ENCODE data around the gene MAML2. TPM values are rescaled to one million over a fixed set of nuclear protein-coding genes. Genes with fewer than 3 reads are reported as not detected.

MAML2 gene
- total RNA-seq, 1 donor from 2014 or later: 18.7 TPM

DNA sequence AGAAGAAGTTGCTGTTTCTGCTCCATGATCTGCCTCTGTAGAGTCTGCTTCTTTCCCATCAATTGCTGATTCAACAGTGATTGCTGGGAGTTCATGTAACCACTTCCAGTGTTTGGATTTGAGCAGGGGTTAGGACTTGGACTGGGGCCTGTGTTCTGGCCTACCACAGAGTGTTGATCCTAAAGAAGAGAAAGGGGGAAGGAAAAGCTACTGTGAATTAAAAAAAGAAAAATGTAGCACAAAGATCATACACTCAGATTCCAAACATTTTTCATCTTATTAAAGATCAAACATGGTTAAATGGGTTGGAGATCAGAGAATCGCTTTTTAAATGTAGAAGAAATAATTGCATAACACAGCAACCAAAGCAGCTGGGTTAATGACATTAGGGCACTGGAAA lies 351.4 kb downstream of the MAML2 start:
- H3K27ac Mint-ChIP-seq (ENCODE audit: unreplicated experiment): no peak overlapping the region
- no peaks in the 10 kb centered on the region for H3K9me3 Mint-ChIP-seq
- H3K4me1 Mint-ChIP-seq: peaks cover 41% of the 10 kb centered on the region
- DNase-seq (ENCODE audit: low read depth, low spot score): no peak
- H3K36me3 Mint-ChIP-seq (ENCODE audit: low read depth): no peaks in the 10 kb centered on the region
- no peak overlapping the region for H3K4me3 Mint-ChIP-seq
- H3K27me3 Mint-ChIP-seq (ENCODE audit: low read depth): no peaks in the 10 kb centered on the region
- TF ChIP-seq, protein P1, sequence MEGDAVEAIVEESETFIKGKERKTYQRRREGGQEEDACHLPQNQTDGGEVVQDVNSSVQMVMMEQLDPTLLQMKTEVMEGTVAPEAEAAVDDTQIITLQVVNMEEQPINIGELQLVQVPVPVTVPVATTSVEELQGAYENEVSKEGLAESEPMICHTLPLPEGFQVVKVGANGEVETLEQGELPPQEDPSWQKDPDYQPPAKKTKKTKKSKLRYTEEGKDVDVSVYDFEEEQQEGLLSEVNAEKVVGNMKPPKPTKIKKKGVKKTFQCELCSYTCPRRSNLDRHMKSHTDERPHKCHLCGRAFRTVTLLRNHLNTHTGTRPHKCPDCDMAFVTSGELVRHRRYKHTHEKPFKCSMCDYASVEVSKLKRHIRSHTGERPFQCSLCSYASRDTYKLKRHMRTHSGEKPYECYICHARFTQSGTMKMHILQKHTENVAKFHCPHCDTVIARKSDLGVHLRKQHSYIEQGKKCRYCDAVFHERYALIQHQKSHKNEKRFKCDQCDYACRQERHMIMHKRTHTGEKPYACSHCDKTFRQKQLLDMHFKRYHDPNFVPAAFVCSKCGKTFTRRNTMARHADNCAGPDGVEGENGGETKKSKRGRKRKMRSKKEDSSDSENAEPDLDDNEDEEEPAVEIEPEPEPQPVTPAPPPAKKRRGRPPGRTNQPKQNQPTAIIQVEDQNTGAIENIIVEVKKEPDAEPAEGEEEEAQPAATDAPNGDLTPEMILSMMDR (conservative IDR thresholded peaks at IDR 0.05): no peak

DNA sequence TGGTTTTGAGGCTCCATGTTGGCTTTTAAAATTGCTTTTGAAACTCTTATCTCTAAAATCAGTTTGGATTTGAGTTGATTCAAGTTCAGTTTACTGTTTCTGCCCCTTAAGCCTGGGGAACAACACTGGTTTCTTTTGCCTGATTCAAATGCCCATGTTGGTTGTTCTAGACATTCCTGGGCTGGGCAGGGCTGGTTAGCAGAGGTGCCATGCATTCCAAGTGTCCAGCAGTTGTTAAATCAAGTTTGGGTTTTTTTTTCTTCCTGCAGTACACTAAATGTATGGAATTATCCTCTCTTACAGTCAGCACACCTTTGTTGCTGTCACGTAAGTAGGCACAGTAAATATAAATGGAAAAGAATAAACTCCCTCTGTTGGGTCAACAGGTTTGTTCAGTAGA lies 351.9 kb downstream of the MAML2 start:
- H3K4me3 Mint-ChIP-seq: no peak overlapping the region
- H3K27ac Mint-ChIP-seq (ENCODE audit: unreplicated experiment): no peak overlapping the region
- no peaks in the 10 kb centered on the region for H3K9me3 Mint-ChIP-seq
- TF ChIP-seq, protein P1 (conservative IDR thresholded peaks at IDR 0.05): no peak
- no peaks in the 10 kb centered on the region for H3K36me3 Mint-ChIP-seq (ENCODE audit: low read depth)
- DNase-seq (ENCODE audit: low read depth, low spot score): no peak
- no peaks in the 10 kb centered on the region for H3K27me3 Mint-ChIP-seq (ENCODE audit: low read depth)
- H3K4me1 Mint-ChIP-seq: peaks cover 43% of the 10 kb centered on the region

DNA sequence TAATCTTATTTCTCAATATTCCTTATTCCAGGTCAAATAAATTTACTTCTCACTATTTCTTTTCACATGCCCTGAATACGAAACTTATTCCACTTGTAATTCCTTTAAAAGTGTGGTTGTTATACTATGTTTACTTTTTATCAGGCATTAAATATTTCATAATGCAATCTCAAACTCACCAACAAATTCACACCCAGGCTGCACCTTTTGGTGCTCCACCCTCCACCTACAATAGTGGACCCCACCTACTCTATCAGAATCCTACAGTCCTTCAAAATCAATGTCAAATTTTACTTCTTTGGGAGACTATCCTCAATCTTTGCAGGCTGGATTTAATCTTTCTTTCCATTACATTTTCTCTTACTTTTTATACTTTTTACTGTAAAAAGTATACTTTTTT lies 353.2 kb downstream of the MAML2 start:
- Mint-ChIP-seq H3K4me1 (peaks cover 43% of the 10 kb centered on the region), H3K36me3 (ENCODE audit: low read depth) (no peaks in the 10 kb centered on the region), H3K4me3 (no peak overlapping the region), H3K9me3 (no peaks in the 10 kb centered on the region), H3K27ac (ENCODE audit: unreplicated experiment) (no peak overlapping the region), H3K27me3 (ENCODE audit: low read depth) (no peaks in the 10 kb centered on the region)
- DNase-seq (ENCODE audit: low read depth, low spot score): no peak
- TF ChIP-seq, protein P1 (conservative IDR thresholded peaks at IDR 0.05): no peak

DNA sequence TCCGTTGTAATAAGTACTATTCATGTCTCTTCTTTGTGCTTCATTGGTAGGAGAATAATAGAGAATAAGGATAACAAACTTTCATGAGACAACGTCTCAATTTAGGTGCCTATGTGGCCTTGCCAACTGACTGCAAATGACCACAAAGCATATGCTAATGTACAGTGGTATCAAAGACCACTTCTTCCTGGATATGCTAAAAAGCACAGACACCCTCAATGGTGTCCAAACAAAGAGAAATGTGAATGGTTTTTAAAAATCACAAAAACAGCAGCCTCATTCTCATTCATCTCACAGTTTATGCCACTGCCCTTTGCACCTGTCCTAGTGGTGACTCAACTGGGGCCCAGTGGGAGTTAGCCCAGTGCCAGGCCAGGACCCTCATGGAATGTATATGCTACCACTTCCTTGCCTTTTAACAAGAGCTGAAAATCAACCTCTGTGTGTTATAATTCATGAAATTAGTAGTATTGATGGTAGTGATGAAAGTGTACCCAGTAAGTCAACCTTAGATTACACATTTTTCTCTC lies 353.9 kb downstream of the MAML2 start:
- H3K27me3 Mint-ChIP-seq (ENCODE audit: low read depth): no peaks in the 10 kb centered on the region
- H3K36me3 Mint-ChIP-seq (ENCODE audit: low read depth): no peaks in the 10 kb centered on the region
- no peaks in the 10 kb centered on the region for H3K9me3 Mint-ChIP-seq
- H3K4me1 Mint-ChIP-seq: peaks cover 39% of the 10 kb centered on the region
- no peak for DNase-seq (ENCODE audit: low read depth, low spot score)
- peak overlapping the region; percentile 64 for H3K27ac Mint-ChIP-seq (ENCODE audit: unreplicated experiment)
- H3K4me3 Mint-ChIP-seq: peak overlapping the region; percentile 4
- TF ChIP-seq, protein P1 (conservative IDR thresholded peaks at IDR 0.05): no peak

DNA sequence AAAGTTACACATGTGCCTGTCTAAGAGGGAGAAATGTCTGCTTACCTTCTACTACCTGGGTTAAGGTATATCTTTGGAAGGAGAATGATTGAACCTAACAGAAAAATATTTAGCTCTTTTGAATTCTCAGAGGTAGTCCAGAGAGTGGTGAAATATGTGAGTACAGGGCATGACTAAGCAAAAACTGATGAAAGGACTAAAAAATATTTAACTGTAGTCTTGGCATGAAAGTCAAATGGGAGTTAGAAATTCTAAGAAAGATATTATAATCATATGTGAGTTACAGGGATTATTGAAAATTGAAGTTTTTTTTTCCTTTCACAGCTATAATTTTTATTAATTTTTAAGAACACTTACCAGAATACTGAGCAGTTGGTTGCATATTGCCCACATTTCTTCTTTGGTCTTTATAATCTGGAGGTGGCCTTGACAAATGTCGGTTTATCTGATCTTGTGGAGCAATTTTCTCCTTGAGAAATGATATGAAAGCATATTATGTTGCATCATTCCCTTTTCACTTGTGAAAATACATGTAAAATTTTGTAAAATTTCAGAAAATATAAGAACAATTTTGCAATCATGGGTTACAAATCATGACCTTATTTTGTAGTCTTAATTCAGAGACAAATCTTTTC lies 357.7 kb downstream of the MAML2 start:
- H3K4me3 Mint-ChIP-seq: no peak overlapping the region
- no peak for DNase-seq (ENCODE audit: low read depth, low spot score)
- no peaks in the 10 kb centered on the region for H3K9me3 Mint-ChIP-seq
- no peak overlapping the region for H3K27ac Mint-ChIP-seq (ENCODE audit: unreplicated experiment)
- TF ChIP-seq, protein P1 (conservative IDR thresholded peaks at IDR 0.05): no peak
- no peaks in the 10 kb centered on the region for H3K27me3 Mint-ChIP-seq (ENCODE audit: low read depth)
- H3K4me1 Mint-ChIP-seq: peaks cover 31% of the 10 kb centered on the region
- H3K36me3 Mint-ChIP-seq (ENCODE audit: low read depth): peaks cover 5% of the 10 kb centered on the region
